DMS153 treated with DMSO at 0.1 percent for 48 hours (cell line): ENCODE data around the gene PHEX.

Source experiments
- DNase-seq: peaks from one replicate; lab custom pipeline; 2025; ENCODE audit not compliant: unreplicated experiment; lab: John Stamatoyannopoulos, UW

PHEX gene

GRCh38 chrX:22141047-22141730, 109.1 kb downstream of the PHEX start:
- DNase-seq = no peak

GRCh38 chrX:22147214-22147613, 115.1 kb downstream of the PHEX start:
- DNase-seq = no peak

GRCh38 chrX:22147942-22148341, 115.8 kb downstream of the PHEX start:
- no peak for DNase-seq

GRCh38 chrX:22148565-22148964, 116.4 kb downstream of the PHEX start:
- DNase-seq = no peak

- DNase-seq = no peak
Measured at GRCh38 chrX:22150371-22150770, 118.2 kb downstream of the PHEX start.

GRCh38 chrX:22155126-22155525, 123.0 kb downstream of the PHEX start:
- DNase-seq = no peak

- DNase-seq = no peak
Measured at GRCh38 chrX:22159071-22159470, 126.9 kb downstream of the PHEX start.

GRCh38 chrX:22163326-22163725, 131.2 kb downstream of the PHEX start:
- DNase-seq = no peak

GRCh38 chrX:22164770-22165388, 132.8 kb downstream of the PHEX start:
- DNase-seq = no peak

GRCh38 chrX:22165732-22166457, 133.8 kb downstream of the PHEX start:
- no peak for DNase-seq

- no peak for DNase-seq
Measured at GRCh38 chrX:22171287-22172060, 139.3 kb downstream of the PHEX start.

- DNase-seq = no peak
Measured at GRCh38 chrX:22173966-22174365, 141.8 kb downstream of the PHEX start.

GRCh38 chrX:22177950-22178515, 145.9 kb downstream of the PHEX start:
- no peak for DNase-seq

GRCh38 chrX:22184096-22184495, 152.0 kb downstream of the PHEX start:
- DNase-seq = no peak

- DNase-seq = no peak
Measured at GRCh38 chrX:22186165-22186564, 154.0 kb downstream of the PHEX start.

- DNase-seq = peak; percentile 16
Measured at GRCh38 chrX:22192419-22193060, 160.4 kb downstream of the PHEX start.

GRCh38 chrX:22193851-22194659, 161.9 kb downstream of the PHEX start:
- DNase-seq = no peak

GRCh38 chrX:22194660-22194945, 162.5 kb downstream of the PHEX start:
- DNase-seq = no peak

GRCh38 chrX:22196149-22196548, 164.0 kb downstream of the PHEX start:
- no peak for DNase-seq

- DNase-seq = no peak
Measured at GRCh38 chrX:22202251-22202650, 170.1 kb downstream of the PHEX start.
